GM12872 (cell line): ENCODE data around the gene PPIL1.

Experiments
- CTCF ChIP-seq: IDR thresholded peaks from 3 replicates; pipeline ENCODE4 v1.5.1; 2011; ENCODE audit warnings: low read depth, mild to moderate bottlenecking, low read length, moderate library complexity; ENCODE audit not compliant: insufficient read depth

The PPIL1 gene

GRCh38 chr6:36888115-36888643, 13.6 kb upstream of the PPIL1 start:
- TF ChIP-seq CTCF = no peak

GRCh38 chr6:36886950-36887618, 12.5 kb upstream of the PPIL1 start:
- TF ChIP-seq CTCF = no peak

- peak; percentile 87 for TF ChIP-seq CTCF
Observed at GRCh38 chr6:36885461-36886401, 11.1 kb upstream of the PPIL1 start, which contains the start of gene C6orf89. Gene C6orf89, plus strand, starts transcription at chr6:36885952. Its CDS starts 13,493 bp downstream, at chr6:36899445.

- no peak for TF ChIP-seq CTCF
Observed at GRCh38 chr6:36884610-36885009, 10.0 kb upstream of the PPIL1 start.

- TF ChIP-seq CTCF = no peak
Observed at GRCh38 chr6:36875250-36875633, 639 bp upstream of the PPIL1 start.

- peak; percentile 36; the same call in 1 of the 3 replicates for TF ChIP-seq CTCF
Observed at GRCh38 chr6:36873612-36874442, 776 bp downstream of the PPIL1 start.

- TF ChIP-seq CTCF = no peak
Observed at GRCh38 chr6:36873115-36873514, 1.5 kb downstream of the PPIL1 start.
